Bone marrow (tissue), 2 donors: ENCODE data around the gene TH.
"Not testable (repeated sequence)": the region's sequence is repeated elsewhere in the genome, so short reads cannot be mapped to it uniquely, and the experiment has no call there.

Experiments
- DNase-seq, 2 donors: peaks; one replicate each; lab custom pipeline; 2025; lab: John Stamatoyannopoulos, UW

Gene TH

GRCh38 chr11:2195756-2196088, 24.1 kb upstream of the TH start:
- no peak for DNase-seq

GRCh38 chr11:2194877-2195755, 23.5 kb upstream of the TH start:
- DNase-seq = no peak

DNA sequence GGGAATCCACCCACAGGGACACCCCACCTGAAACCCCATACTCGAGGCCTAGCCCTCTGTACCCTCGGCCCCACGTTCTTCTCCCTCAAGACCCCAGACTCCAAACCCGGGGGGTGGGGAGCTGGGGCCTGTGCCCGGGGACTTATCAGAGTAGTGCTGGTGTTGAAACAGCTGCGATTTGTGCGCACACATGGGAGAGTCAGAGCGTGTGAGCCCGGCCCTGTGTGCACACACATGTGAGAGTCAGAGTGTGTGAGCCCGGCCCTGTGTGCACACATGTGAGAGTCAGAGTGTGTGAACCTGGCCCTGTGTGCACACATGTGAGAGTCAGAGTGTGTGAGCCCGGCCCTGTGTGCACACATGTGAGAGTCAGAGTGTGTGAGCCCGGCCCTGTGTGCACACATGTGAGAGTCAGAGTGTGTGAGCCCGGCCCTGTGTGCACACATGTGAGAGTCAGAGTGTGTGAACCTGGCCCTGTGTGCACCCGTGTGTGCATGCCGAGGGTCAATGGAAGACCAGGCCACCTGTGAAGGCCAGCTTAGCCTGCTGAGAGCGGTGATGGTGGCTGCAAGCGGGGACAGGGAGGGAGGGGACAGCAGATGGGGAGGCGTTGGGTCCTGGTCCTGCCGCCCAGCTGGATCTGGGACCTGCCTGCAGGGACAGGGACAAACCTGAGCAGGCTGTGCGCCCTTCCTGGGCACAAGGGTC, 22.4 kb upstream of the TH start:
- DNase-seq = not testable (repeated sequence)

GRCh38 chr11:2193099-2193887, 21.7 kb upstream of the TH start:
- DNase-seq = no peak

DNA sequence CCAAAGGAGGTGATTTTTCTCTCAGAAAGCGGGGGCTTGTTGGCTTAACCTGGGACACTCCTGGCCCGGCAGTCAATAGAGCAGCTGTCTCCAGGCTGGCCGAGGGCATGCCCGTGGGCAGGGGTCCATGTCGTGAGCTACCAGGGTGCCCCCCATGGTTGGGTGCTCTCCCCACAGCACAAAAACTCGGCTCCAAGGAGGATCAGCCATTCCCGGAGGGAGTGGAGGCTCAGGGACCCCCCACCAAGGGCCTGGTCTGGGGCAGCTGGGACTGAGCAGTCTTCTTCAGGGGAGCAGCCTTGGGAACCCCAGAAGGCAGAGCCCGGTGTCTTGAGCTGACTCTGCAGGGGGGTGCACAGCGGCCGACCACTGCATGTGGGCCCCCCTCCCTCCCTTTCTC, 20.8 kb upstream of the TH start:
- no peak for DNase-seq

DNA sequence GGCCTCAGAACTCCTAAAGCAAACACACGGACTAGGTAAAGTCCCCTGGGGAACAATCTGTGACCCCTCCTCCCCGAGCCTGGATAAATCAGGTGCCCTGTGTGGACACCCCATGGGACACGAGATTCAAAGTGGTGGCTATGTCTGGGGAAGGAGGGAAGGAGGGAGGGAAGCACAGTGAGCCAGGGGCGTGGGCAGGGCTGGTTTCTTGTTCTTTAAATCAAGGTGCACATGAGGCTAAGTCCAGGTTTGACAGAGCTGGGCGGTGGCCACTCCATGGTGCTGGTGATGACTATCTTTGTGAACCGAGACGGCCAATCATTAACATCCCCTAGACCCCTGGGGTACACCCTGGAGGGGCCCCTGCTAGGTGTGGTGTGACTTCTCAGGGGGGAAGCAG, 20.3 kb upstream of the TH start:
- no peak for DNase-seq

- DNase-seq = peak in 1 of 2 donors; percentile 71
These were observed 19.2 kb upstream of the TH start for GRCh38 chr11:2190657-2191471.

- DNase-seq = no peak
These were observed 18.5 kb upstream of the TH start for GRCh38 chr11:2189938-2190656.

DNA sequence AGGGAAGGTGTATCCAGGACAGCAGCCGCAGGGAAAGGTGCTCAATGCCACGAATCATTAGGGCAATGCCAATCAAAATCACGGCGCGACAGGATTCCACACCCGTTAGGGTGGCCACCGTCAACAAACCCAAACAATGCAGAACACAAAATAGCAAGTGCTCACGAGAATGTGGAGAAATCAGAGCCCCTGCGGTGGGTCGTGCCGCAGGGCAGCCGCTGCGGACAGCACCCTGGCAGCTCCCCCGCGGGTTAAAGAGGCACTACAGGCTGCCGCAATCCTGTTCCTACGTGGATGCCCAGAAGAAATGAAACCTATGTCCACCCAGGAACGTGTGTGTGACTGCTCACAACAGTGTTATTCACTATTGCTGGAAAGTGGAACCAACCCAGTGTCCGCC, 17.1 kb upstream of the TH start:
- DNase-seq = no peak

DNA sequence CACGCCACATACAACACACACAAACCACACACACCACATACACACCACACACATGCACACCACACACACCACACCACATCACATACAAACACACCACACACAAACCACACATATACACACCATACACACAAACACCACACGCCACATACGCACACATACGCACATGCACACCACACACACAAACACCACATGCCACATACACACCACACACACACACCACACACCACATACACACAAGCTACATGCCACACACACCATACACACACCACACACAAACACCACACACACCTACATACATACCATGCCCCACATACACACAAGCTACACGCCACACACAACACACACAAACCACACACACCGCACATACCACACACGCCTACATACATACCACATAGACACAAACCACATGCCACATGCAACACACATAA, 15.7 kb upstream of the TH start:
- DNase-seq = no peak

GRCh38 chr11:2186669-2187279, 15.2 kb upstream of the TH start:
- DNase-seq = peak in 1 of 2 donors; percentile 15

DNA sequence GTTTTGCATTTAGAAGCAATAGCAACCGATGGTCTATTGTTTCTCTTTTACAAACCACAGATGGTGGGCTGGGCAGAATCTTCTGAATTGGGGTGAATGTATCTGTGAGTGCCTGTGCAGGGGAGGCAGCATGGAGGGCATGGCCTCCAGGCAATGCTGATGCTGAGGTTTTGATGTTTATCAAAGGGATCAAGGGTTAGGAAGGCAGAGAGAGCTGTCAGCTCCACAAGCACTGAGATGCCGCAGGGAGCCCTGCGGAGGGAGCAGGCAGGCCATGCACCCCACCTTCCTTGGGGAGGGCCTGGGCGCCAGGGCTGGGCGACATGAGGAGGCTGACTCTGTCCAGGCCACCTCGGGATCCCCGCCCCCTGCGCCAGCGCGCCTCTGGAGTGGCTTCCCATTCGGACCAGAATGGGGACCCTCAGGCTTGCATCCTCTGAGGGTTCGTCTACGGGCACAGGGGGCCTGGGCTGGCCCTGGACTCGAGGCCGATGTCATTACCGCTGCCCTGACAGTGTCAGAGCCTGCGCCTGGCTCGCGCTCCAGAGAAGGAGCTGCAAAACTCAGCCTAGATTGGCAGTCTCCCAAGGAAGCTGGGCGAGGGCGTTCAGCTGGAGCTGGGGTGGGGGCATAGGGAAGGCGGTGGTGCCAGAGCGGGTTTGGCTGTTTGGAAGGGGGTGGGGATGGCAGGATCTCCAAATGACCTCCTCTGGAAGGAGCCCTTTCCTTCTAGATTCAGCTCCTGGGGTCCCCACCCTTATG, 13.9 kb upstream of the TH start:
- DNase-seq = no peak

- DNase-seq = no peak
These were observed 11.3 kb upstream of the TH start for GRCh38 chr11:2182692-2183474.

GRCh38 chr11:2182075-2182474, 10.5 kb upstream of the TH start:
- no peak for DNase-seq

DNA sequence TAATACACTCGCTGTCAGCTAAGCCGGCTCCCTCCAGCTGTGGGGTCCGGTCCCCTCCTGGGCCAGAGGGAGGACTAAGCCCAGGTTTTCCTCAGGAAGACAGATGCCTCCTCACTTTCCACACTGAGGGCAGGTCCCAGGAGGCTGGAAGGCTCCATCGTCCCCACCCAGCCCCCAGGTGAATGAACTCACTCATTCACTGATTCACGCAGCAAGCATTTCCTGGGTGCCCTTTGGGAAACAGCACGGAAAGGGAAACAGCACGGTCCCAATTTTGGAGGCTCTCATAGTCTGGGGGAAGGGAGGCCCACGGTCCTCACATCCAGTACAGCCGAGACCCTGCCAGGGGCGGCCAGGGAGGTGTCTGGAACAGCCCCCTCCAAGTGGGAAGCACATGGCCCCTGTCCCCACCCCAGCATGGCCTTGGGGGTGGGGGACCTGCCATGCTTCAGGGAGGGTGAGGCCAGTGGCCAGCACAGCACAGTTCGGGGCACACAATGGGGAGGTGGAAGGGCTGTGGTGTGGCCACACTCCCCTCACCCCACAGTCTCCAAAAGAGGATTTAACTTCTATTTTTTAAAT, 9.3 kb upstream of the TH start:
- no peak for DNase-seq

DNA sequence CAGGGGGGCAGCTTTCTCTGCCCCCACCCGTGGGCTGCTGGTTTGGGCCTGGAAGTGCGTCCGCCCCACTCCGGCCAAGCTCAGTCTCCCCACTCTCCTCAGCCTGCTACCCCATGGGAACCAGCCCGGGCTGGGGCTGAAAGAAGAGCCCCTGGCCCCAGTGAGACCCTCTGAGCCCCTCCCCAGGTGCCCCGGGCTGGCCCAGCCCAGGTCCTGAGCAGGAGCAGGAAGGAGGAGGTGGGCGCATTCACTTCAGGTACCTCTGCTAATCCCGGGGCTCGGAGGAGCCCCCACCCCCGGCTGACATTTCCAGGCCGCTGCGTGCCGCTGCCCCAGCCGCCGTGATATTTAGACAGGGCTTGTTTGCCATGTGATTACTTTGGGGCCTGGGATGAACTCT, 8.7 kb upstream of the TH start:
- no peak for DNase-seq

- no peak for DNase-seq
These were observed 7.9 kb upstream of the TH start for GRCh38 chr11:2179516-2179915.

- no peak for DNase-seq
These were observed 7.4 kb upstream of the TH start for GRCh38 chr11:2178906-2179494.
